Panc1 (cell line): Measurements from ENCODE around the gene PPP6R2. TPM values are rescaled to one million over a fixed set of nuclear protein-coding genes. Genes with fewer than 3 reads are reported as not detected.

Experiments used
- ATAC-seq: fragments of 200-7000 bp; cut with Tn5 transposase; 2 replicates; pipeline ENCODE4 v1.9.1; 2020; ENCODE audit warnings: mild to moderate bottlenecking, moderate library complexity
- BruUV-seq: library from RNA; stranded (reverse); fragments of 400-500 nt; replicated peaks from 2 replicates; lab custom pipeline; 2021; lab: Mats Ljungman, UMichigan
- CTCF ChIA-PET: fragments of 300-600 bp; sonication (Branson Sonifier 250); formaldehyde crosslinking; loops from one replicate; lab custom pipeline; 2022; ENCODE audit warnings: antibody characterized with exemption; lab: Charles Lee
- POLR2A ChIA-PET: fragments of 300-600 bp; sonication (Branson Sonifier 250); formaldehyde crosslinking; loops from one replicate; lab custom pipeline; 2022; ENCODE audit warnings: antibody characterized with exemption; lab: Charles Lee
- DNase-seq: peaks from one replicate; pipeline ENCODE4 v3.0.0-alpha.2; 2010; ENCODE audit warnings: low read depth, low spot score
- H3K27ac ChIP-seq: 2 replicates; pipeline ENCODE4 v1.5.1; 2011; ENCODE audit warnings: mild to moderate bottlenecking, low read length, inconsistent platforms
- H3K27me3 ChIP-seq: fragments of 200-500 bp; sonication (Bioruptor generic); 2 replicates; pipeline ENCODE4 v1.6.0; 2014; ENCODE audit warnings: low read length, inconsistent platforms; ENCODE audit not compliant: control insufficient read depth, insufficient read depth
- H3K36me3 ChIP-seq: fragments of 200-500 bp; sonication (Bioruptor generic); 2 replicates; pipeline ENCODE4 v1.5.1; 2014; ENCODE audit warnings: inconsistent platforms, mild to moderate bottlenecking, low read length, moderate library complexity; ENCODE audit not compliant: control insufficient read depth, insufficient read depth
- H3K4me1 ChIP-seq: 2 replicates; pipeline ENCODE4 v1.5.1; 2011; ENCODE audit warnings: inconsistent platforms, mild to moderate bottlenecking, low read length, moderate library complexity; ENCODE audit not compliant: control insufficient read depth, insufficient read depth
- H3K4me3 ChIP-seq, 2 experiments: 2 replicates each; pipeline ENCODE4 v1.5.1; 2011 to 2012; ENCODE audit warnings: low read depth in 2 of 2, low read length in 2 of 2, mild to moderate bottlenecking in 2 of 2, inconsistent platforms in 1 of 2, moderate library complexity in 1 of 2
- H3K9me3 ChIP-seq: fragments of 200-500 bp; sonication (Bioruptor generic); 2 replicates; pipeline ENCODE4 v1.5.1; 2014; ENCODE audit warnings: low read depth, mild to moderate bottlenecking, inconsistent platforms, low read length, moderate library complexity; ENCODE audit not compliant: control insufficient read depth, insufficient read depth
- POLR2AphosphoS5 ChIP-seq: IDR thresholded peaks from 2 replicates; pipeline ENCODE4 v1.6.1; 2012; ENCODE audit warnings: mild to moderate bottlenecking, low read depth, low read length, moderate library complexity
- SIN3A ChIP-seq: IDR thresholded peaks from 2 replicates; pipeline ENCODE4 v1.6.1; 2012; ENCODE audit warnings: low read depth, mild to moderate bottlenecking, low read length, moderate library complexity, borderline replicate concordance; ENCODE audit not compliant: insufficient read depth
- TCF7L2 ChIP-seq: IDR thresholded peaks from 2 replicates; pipeline ENCODE4 v1.6.1; 2011; ENCODE audit warnings: mild to moderate bottlenecking, low read depth, low read length, inconsistent platforms
- in situ Hi-C: cut with HindIII; loops from 2 replicates; pipeline ENCODE4 v1.10.0; 2016; ENCODE audit warnings: low sequenced_read_pairs, low pct_unique_long_range_greater_than_20kb
- intact Hi-C: fragments of 100-400 bp; cut with micrococcal nuclease; formaldehyde crosslinking; loops from one replicate; pipeline ENCODE4 v1.10.0; 2022; ENCODE audit not compliant: unreplicated experiment
- total RNA-seq: library from RNA; stranded (reverse); gene quantifications from one replicate; pipeline ENCODE4 v1.2.1, GENCODE V29; 2021; ENCODE audit not compliant: unreplicated experiment
- TF ChIP-seq, protein P1 (sequence below), 2 experiments: IDR thresholded peaks; 2 replicates each; pipeline ENCODE4 v1.6.1; 2011 to 2012; ENCODE audit warnings: low read depth in 2 of 2, control low read depth in 1 of 2, low read length in 1 of 2, mild to moderate bottlenecking in 1 of 2, moderate library complexity in 1 of 2; ENCODE audit not compliant: insufficient read depth in 1 of 2
- TF ChIP-seq, protein P2 (sequence below): fragments of 450-650 bp; IDR thresholded peaks from 2 replicates; pipeline ENCODE4 v1.5.1; 2017; ENCODE audit warnings: mild to moderate bottlenecking

PPP6R2 gene
- total RNA-seq, 1 experiment from 2014 or later, result 52.8 TPM

DNA sequence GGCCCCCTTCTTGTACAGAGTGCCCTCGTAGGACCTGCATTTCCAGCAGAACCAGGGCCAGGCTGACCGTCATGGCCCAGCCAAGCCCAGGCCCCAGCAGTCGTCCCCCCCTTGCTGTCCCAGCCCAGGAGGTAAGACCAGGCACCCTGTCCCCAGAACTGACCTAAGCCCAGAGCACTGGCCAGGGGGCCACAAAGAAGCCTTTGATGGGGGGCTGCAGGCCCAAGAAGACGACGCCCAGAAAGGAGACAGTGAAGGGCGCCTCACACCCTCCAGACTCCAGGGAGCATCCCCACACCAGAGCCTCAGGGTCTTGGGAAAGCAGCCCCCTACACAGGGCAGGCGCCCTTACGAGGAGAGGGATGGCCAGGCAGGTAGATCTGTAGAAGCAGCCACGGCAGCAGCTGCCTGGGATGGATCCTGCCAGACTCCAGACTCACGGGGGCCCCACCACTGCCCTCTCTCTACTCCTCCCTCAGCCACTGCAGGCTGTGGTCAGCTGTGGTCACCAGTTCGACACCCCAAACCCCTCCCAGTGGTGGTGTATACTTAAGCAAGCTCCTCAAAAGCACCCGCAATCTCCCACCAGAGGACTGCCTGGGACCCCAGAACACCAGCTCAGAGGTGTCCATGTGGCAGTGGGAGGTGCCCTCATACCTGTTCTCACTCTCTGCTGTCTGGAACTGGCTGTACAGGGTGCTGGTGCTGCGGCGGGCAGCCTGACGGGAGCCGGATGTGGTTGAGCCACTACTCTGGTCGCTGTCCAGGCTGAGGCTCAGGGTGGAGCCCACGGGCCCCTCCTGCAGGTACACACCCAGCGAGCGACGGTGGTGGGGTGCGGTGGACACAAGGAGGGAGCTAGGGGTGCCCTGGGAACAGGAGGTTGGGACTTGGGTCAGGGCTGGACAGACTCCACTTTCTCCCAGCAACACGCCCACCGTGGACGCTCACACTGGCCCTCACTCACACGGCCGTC, 104.7 kb downstream of the PPP6R2 start:
- intact Hi-C loops, result no loop called here
- CTCF ChIA-PET, result no interaction called here
- H3K4me3 ChIP-seq, result no peak overlapping the region
- POLR2A ChIA-PET, result no interaction called here
- H3K36me3 ChIP-seq, result 0 out of 2 replicates have a peak, but pooled peaks cover 2% of the 10 kb centered on the region
- H3K9me3 ChIP-seq, result no peaks in the 10 kb centered on the region
- in situ Hi-C loops, result no loop called here
- ATAC-seq (no peak), DNase-seq (no peak)
- no peak overlapping the region for H3K27ac ChIP-seq
- no peaks in the 10 kb centered on the region for H3K27me3 ChIP-seq
- H3K4me1 ChIP-seq, result peaks cover 22% of the 10 kb centered on the region
- no TSS peak for BruUV-seq
- TF ChIP-seq POLR2AphosphoS5, result no peak; the same call in 1 of the 2 replicates
- TF ChIP-seq SIN3A, result no peak
- TF ChIP-seq, protein P1, sequence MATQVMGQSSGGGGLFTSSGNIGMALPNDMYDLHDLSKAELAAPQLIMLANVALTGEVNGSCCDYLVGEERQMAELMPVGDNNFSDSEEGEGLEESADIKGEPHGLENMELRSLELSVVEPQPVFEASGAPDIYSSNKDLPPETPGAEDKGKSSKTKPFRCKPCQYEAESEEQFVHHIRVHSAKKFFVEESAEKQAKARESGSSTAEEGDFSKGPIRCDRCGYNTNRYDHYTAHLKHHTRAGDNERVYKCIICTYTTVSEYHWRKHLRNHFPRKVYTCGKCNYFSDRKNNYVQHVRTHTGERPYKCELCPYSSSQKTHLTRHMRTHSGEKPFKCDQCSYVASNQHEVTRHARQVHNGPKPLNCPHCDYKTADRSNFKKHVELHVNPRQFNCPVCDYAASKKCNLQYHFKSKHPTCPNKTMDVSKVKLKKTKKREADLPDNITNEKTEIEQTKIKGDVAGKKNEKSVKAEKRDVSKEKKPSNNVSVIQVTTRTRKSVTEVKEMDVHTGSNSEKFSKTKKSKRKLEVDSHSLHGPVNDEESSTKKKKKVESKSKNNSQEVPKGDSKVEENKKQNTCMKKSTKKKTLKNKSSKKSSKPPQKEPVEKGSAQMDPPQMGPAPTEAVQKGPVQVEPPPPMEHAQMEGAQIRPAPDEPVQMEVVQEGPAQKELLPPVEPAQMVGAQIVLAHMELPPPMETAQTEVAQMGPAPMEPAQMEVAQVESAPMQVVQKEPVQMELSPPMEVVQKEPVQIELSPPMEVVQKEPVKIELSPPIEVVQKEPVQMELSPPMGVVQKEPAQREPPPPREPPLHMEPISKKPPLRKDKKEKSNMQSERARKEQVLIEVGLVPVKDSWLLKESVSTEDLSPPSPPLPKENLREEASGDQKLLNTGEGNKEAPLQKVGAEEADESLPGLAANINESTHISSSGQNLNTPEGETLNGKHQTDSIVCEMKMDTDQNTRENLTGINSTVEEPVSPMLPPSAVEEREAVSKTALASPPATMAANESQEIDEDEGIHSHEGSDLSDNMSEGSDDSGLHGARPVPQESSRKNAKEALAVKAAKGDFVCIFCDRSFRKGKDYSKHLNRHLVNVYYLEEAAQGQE (IDR thresholded peaks at IDR 0.05; ENCODE audit: insufficient read depth in 1 of 2, low read depth in 2 of 2, low read length in 1 of 2), result no peak
- TF ChIP-seq, protein P2, sequence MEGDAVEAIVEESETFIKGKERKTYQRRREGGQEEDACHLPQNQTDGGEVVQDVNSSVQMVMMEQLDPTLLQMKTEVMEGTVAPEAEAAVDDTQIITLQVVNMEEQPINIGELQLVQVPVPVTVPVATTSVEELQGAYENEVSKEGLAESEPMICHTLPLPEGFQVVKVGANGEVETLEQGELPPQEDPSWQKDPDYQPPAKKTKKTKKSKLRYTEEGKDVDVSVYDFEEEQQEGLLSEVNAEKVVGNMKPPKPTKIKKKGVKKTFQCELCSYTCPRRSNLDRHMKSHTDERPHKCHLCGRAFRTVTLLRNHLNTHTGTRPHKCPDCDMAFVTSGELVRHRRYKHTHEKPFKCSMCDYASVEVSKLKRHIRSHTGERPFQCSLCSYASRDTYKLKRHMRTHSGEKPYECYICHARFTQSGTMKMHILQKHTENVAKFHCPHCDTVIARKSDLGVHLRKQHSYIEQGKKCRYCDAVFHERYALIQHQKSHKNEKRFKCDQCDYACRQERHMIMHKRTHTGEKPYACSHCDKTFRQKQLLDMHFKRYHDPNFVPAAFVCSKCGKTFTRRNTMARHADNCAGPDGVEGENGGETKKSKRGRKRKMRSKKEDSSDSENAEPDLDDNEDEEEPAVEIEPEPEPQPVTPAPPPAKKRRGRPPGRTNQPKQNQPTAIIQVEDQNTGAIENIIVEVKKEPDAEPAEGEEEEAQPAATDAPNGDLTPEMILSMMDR, result no peak
- TF ChIP-seq TCF7L2, result no peak

DNA sequence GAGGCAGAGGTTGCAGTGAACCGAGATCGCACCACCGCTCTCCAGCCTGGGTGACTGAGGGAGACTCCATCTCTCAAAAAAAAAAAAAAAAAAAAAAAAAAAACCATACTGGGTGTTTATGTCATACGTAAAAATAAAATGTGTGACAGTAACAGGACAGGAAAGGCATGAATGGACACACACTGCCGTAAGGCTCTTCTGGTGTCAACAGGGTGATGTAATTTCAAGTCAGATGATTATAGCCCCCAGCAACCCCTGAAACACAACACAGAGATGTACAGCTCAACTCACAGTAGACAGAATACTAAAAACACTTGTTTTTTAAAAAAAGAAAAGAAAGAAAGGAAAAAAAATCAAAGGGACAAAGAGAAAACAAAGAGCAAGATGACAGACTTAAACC, 109.5 kb downstream of the PPP6R2 start:
- TF ChIP-seq, protein P2, result no peak
- no peak for TF ChIP-seq POLR2AphosphoS5
- TF ChIP-seq TCF7L2, result no peak
- TF ChIP-seq SIN3A, result no peak
- intact Hi-C loops, result no loop called here
- ChIA-PET CTCF (interaction anchor here (0.6 kb wide), 1 partner anchor 59 kb away, joined by 3 read pairs; no protein-coding TSS in a partner anchor), POLR2A (interaction anchor here (0.6 kb wide), 1 partner anchor 80 kb away, joined by 4 read pairs; no protein-coding TSS in a partner anchor)
- DNase-seq (no peak), ATAC-seq (no peak)
- Histone ChIP-seq H3K9me3 (no peaks in the 10 kb centered on the region), H3K4me3 (no peak overlapping the region), H3K27me3 (no peaks in the 10 kb centered on the region), H3K27ac (no peak overlapping the region), H3K36me3 (0 out of 2 replicates have a peak, but pooled peaks cover 2% of the 10 kb centered on the region), H3K4me1 (no peaks in the 10 kb centered on the region)
- BruUV-seq, result no TSS peak
- in situ Hi-C loops, result no loop called here
